RWPE2 (cell line): ENCODE data around the gene COA8.

ENCODE experiments used
- ATAC-seq: fragments of 200-7000 bp; cut with Tn5 transposase; 3 replicates; pipeline ENCODE4 v1.9.1; 2021; ENCODE audit warnings: low read depth
- DNase-seq: peaks from one replicate; pipeline ENCODE4 v3.0.0-alpha.2; 2020; ENCODE audit warnings: low spot score
- H3K27ac ChIP-seq: fragments of 450-650 bp; 2 replicates; pipeline ENCODE4 v1.5.1; 2017; ENCODE audit warnings: mild to moderate bottlenecking; ENCODE audit not compliant: poor library complexity, severe bottlenecking
- H3K27me3 ChIP-seq: fragments of 250-450 bp; sonication (Bioruptor Pico); 2 replicates; pipeline ENCODE4 v1.5.1; 2021; ENCODE audit warnings: mild to moderate bottlenecking, moderate library complexity; ENCODE audit not compliant: insufficient read depth, poor library complexity, severe bottlenecking
- H3K36me3 ChIP-seq: fragments of 250-450 bp; sonication (Bioruptor Pico); 2 replicates; pipeline ENCODE4 v1.5.1; 2020; ENCODE audit warnings: low read depth, mild to moderate bottlenecking, moderate library complexity
- H3K4me1 ChIP-seq: fragments of 250-450 bp; sonication (Bioruptor Pico); 2 replicates; pipeline ENCODE4 v1.5.1; 2021; ENCODE audit warnings: mild to moderate bottlenecking, moderate library complexity; ENCODE audit not compliant: insufficient read depth, poor library complexity, severe bottlenecking
- H3K4me3 ChIP-seq: fragments of 250-450 bp; sonication (Bioruptor Pico); 2 replicates; pipeline ENCODE4 v1.5.1; 2021; ENCODE audit warnings: mild to moderate bottlenecking, moderate library complexity; ENCODE audit not compliant: severe bottlenecking
- H3K9me3 ChIP-seq: fragments of 250-450 bp; sonication (Bioruptor Pico); 2 replicates; pipeline ENCODE4 v1.5.1; 2021; ENCODE audit warnings: mild to moderate bottlenecking, moderate library complexity; ENCODE audit not compliant: severe bottlenecking
- TF ChIP-seq, protein P1 (sequence below): fragments of 450-650 bp; IDR thresholded peaks from one replicate; pipeline ENCODE4 v1.5.1; 2017; ENCODE audit warnings: mild to moderate bottlenecking, moderate library complexity; ENCODE audit not compliant: poor library complexity, severe bottlenecking

The COA8 gene

DNA sequence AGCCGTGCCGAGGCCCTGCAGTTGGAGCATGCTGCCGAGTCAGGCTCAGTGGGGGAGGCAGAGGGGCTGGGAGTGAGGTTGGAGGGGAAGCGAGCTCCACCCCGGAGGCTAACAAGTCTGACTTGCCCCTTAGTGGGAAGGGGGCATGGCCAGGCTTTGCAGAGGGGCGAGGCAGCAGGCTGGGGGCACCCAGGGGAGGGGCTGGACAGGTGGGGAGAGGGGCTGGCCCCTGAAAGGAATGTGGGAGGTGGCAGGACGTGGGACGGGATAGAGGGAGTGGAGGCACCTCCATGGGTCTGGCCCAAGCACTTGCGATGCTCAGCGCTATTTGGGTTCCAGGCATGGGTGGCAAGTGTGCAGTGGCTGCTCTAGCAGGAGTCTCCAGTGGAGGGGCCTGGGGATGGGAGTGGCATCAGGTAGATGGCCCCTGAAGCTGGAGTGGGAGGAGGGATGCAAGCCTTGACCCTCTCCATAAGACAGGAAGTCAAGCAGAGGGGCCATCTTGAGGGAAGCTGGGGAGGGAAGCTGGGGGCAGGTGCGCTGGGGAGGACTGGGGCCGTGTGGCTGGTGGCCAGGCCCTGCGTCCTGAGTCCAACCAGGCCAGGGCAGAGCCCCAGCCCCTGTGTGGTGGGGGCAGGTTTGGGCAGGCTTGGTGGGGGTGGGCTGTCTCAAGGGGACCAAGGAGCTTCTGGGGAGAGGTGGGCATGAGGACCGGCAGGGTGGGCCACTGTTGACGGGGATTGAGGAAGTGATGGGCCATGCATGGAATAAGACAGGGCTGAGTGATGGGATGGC is 31.1 kb upstream of the COA8 start:
- no peaks in the 10 kb centered on the region for H3K9me3 ChIP-seq
- no peak overlapping the region for H3K27ac ChIP-seq
- TF ChIP-seq, protein P1, sequence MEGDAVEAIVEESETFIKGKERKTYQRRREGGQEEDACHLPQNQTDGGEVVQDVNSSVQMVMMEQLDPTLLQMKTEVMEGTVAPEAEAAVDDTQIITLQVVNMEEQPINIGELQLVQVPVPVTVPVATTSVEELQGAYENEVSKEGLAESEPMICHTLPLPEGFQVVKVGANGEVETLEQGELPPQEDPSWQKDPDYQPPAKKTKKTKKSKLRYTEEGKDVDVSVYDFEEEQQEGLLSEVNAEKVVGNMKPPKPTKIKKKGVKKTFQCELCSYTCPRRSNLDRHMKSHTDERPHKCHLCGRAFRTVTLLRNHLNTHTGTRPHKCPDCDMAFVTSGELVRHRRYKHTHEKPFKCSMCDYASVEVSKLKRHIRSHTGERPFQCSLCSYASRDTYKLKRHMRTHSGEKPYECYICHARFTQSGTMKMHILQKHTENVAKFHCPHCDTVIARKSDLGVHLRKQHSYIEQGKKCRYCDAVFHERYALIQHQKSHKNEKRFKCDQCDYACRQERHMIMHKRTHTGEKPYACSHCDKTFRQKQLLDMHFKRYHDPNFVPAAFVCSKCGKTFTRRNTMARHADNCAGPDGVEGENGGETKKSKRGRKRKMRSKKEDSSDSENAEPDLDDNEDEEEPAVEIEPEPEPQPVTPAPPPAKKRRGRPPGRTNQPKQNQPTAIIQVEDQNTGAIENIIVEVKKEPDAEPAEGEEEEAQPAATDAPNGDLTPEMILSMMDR: no peak
- DNase-seq (no peak), ATAC-seq (no peak)
- peaks cover 12% of the 10 kb centered on the region for H3K36me3 ChIP-seq
- H3K27me3 ChIP-seq: no peaks in the 10 kb centered on the region
- peaks cover 6% of the 10 kb centered on the region for H3K4me1 ChIP-seq
- H3K4me3 ChIP-seq: no peak overlapping the region

DNA sequence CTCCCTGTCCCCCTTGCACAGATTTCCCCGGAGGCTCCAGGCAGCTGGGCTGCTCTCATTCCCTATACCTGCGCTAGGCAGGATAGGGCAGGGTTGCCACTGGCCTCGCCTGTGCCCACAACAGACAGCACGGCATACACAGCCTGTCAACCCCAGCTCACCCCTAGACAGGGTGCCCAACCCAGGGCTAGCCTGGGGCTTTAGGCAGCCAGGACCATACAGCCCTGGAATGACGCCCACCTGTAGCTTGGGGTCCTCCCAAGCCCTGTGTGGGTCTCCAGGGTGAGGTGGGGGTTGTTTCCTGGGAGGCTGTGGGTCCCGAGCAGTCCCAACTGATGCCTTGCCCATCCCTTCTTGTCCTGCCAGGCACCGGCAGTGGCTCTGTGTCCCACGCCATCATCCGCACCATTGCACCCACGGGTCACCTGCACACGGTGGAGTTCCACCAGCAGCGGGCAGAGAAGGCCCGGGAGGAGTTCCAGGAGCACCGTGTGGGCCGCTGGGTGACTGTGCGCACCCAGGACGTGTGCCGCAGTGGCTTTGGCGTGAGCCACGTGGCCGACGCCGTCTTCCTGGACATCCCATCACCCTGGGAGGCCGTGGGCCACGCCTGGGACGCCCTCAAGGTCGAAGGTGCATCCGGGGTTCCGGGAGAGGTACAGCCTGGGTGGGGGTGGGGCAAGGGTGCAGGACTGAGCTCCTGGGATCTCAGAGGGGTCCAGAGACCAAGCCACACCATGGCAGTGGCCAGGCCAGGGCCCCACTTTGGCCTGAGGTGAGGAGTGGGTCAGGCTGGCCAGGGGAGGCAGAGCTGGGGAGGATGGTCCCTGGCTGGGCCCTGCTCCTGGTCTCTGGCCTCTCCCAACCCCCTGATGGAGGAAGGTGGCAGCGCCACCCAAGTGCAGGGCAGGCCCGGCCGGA is 30.3 kb upstream of the COA8 start:
- DNase-seq: no peak
- no peaks in the 10 kb centered on the region for H3K27me3 ChIP-seq
- no peak overlapping the region for H3K27ac ChIP-seq
- no peaks in the 10 kb centered on the region for H3K9me3 ChIP-seq
- peaks cover 6% of the 10 kb centered on the region for H3K4me1 ChIP-seq
- no peak overlapping the region for H3K4me3 ChIP-seq
- H3K36me3 ChIP-seq: peaks cover 12% of the 10 kb centered on the region
- ATAC-seq: no peak
- TF ChIP-seq, protein P1: no peak

DNA sequence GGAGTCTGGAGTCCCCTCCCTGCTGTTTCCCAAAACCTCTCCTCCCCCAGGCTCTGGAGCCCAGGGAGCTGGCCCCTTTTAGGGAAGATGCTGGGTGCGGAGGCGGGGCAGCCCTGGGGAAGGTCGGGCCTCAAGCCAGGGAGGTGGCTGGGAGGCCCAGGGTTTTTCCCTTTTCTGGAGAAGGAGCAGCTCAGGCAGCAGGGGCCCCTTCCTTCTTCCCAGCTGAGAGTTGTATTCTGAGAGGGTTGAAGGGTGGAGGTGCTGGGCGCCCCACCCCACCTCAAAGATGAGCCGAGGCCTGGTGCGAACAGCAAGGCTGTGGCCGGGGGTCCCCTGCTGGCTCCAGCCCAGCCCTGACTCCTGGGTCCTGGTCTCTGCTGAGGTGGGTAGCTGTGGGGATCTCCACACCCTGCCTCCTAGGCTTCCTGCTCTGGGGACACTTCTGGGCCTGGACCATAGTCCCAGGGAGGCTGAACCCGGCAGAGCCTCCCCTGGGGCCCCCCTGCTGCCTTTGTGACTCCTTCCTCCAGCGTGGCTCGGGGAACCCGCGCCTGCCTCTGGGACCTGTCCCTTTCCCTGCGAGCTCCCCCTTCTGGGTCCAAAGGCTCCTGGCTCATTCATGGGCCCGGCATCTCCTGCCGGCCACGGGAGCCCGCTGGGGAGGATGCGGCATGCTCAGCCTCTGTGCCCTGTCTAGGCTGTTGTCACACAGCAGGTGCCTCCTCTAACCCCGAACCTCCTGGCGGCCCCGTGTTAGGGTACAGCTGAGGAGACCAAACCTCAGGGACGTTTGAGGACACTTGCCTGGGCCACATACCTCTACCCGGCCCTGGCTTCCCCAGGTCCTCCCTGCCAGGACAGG is 29.4 kb upstream of the COA8 start:
- peaks cover 6% of the 10 kb centered on the region for H3K4me1 ChIP-seq
- H3K27ac ChIP-seq: no peak overlapping the region
- peaks cover 12% of the 10 kb centered on the region for H3K36me3 ChIP-seq
- H3K4me3 ChIP-seq: no peak overlapping the region
- no peaks in the 10 kb centered on the region for H3K9me3 ChIP-seq
- ATAC-seq (no peak), DNase-seq (no peak)
- no peaks in the 10 kb centered on the region for H3K27me3 ChIP-seq
- TF ChIP-seq, protein P1: no peak

DNA sequence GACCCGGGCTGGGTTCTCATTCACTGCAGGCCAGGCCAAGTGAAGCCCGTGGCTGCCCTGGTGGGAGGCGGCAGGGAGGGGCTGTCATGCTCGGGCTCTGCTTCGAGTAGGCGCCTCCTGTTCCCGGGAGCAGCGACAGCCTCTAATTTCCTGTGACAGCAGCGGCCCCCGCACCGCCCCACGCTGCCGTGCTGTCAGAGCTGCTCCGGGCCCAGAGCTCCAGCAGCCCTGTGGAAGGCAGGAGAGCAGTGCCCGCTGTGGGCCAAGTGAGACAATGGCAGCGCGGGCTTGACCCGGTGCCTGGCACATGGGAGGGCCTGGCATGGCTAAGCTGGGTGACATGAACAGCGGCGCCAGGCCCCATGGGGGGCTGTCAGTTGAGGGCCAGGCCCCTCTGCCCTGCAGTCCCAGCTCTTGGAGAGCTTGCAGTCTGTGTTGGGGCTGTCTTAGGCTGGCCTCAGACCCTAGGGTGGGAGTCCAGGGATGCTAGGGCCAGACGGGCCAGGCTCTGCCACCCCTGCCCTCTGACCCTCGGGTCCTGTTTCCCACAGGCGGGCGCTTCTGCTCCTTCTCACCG is 28.7 kb upstream of the COA8 start:
- DNase-seq (no peak), ATAC-seq (no peak)
- Histone ChIP-seq H3K27me3 (no peaks in the 10 kb centered on the region), H3K4me3 (no peak overlapping the region), H3K36me3 (peaks cover 12% of the 10 kb centered on the region), H3K9me3 (no peaks in the 10 kb centered on the region), H3K4me1 (peaks cover 6% of the 10 kb centered on the region), H3K27ac (no peak overlapping the region)
- TF ChIP-seq, protein P1: no peak
